Fibroblast of the aortic adventitia (primary cell): ENCODE measurements around the gene EIF2S3. TPM values are rescaled to one million over a fixed set of nuclear protein-coding genes. Genes with fewer than 3 reads are reported as not detected.
"Not testable (repeated sequence)": the region's sequence is repeated elsewhere in the genome, so short reads cannot be mapped to it uniquely, and the experiment has no call there.

ENCODE experiments used
- DNase-seq: peaks from one replicate; pipeline ENCODE4 v3.0.0-alpha.2; 2010; ENCODE audit warnings: low read depth
- H3K4me3 ChIP-seq: 2 replicates; pipeline ENCODE4 v1.5.1; 2011; ENCODE audit warnings: low read depth, mild to moderate bottlenecking, control low read depth, low read length, moderate library complexity
- total RNA-seq: library from RNA; depleted of rRNA; stranded (reverse); fragments of >200 nt; gene quantifications from 2 replicates; pipeline ENCODE4 v1.2.3, GENCODE V29; 2012; ENCODE audit warnings: low replicate concordance
- TF ChIP-seq, protein P1 (sequence below): IDR thresholded peaks from 2 replicates; pipeline ENCODE4 v1.5.1; 2011; ENCODE audit warnings: mild to moderate bottlenecking, low read length, control low read depth, inconsistent platforms; ENCODE audit not compliant: insufficient read depth

EIF2S3 gene
- total RNA-seq, 1 donor: 349 TPM

DNA sequence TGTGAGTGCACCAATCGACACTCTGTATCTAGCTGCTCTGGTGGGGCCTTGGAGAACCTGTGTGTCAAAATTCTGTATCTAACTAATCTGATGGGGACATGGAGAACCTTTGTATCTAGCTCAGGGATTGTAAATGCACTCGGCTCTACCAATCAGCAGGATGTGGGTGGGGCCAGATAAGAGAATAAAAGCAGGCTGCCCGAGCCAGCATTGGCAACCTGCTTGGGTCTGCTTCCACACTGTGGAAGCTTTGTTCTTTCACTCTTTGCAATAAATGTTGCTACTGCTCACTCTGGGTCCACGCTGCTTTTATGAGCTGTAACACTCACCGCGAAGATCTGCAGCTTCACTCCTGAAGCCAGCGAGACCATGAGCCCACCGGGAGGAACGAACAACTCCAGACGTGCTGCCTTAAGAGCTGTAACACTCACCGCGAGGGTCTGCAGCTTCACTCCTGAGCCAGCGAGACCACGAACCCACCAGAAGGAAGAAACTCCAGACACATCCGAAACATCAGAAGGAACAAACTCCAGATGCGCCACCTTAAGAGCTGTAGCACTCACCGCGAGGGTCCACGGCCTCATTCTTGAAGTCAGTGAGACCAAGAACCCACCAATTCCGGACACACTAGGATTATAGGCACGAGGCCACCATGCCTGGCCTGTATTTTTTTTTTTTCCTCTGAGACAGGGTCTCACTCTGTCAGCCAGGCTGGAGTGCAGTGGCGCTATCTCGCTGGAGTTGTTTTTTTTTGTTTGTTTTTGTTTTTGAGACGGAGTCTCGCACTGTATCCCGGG lies 4.0 kb upstream of the EIF2S3 start:
- not testable (repeated sequence) for DNase-seq, H3K4me3 ChIP-seq

DNA sequence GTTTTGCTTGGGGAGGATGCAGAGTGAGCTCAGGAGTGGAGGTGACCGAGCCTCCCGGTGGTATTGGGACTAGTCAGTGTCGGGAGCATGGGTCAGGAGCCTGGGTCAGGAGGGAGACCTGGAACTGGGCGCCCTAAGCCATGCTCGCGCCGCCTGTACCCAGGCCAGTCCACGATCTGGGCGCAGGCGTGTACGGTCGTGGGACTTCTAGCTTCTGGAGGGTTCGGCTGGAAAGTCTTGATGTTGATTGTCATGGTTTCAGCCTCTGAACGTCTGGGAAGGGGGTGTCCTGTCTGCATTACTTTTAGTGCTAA lies 244 bp downstream of the EIF2S3 start:
- no peak overlapping the region for H3K4me3 ChIP-seq
- DNase-seq: no peak
- TF ChIP-seq, protein P1, sequence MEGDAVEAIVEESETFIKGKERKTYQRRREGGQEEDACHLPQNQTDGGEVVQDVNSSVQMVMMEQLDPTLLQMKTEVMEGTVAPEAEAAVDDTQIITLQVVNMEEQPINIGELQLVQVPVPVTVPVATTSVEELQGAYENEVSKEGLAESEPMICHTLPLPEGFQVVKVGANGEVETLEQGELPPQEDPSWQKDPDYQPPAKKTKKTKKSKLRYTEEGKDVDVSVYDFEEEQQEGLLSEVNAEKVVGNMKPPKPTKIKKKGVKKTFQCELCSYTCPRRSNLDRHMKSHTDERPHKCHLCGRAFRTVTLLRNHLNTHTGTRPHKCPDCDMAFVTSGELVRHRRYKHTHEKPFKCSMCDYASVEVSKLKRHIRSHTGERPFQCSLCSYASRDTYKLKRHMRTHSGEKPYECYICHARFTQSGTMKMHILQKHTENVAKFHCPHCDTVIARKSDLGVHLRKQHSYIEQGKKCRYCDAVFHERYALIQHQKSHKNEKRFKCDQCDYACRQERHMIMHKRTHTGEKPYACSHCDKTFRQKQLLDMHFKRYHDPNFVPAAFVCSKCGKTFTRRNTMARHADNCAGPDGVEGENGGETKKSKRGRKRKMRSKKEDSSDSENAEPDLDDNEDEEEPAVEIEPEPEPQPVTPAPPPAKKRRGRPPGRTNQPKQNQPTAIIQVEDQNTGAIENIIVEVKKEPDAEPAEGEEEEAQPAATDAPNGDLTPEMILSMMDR: no peak

DNA sequence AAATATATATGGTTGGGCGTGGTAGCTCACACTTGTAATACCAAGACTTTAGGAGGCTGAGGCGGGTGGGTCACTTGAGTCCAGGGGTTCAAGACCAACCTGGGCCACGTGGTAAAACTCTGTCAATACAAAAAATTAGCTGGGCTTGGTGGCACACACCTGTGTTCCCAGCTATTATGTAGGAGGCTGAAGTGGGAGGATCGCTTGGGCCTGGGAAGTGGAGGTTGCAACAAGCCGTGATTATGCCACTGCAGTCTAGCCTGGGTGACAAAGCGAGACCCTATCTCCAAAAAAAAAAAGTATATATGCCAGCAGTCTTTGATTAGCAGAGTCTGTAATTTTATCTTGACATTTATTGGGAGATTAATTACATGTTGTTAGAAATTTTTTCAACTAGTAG lies 8.7 kb downstream of the EIF2S3 start:
- no peak overlapping the region for H3K4me3 ChIP-seq
- DNase-seq: no peak
- TF ChIP-seq, protein P1: no peak

DNA sequence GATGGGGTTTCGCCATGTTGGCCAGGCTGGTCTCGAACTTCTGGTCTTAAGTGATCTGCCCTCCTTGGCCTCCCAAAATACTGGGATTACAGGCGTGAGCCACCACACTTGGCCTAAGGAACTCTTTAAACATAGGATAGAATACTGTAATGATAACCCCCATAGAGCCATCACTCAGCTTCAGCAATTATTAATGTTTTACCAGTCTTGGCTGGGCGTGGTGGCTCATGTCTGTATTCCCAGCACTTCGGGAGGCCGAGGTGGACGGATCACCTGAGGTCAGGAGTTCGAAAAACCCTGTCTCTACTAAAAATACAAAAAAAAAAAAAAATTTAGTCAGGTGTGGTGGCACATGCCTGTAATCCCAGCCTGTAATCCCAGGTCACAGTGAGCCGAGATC lies 15.1 kb downstream of the EIF2S3 start:
- no peak for DNase-seq
- H3K4me3 ChIP-seq: no peak overlapping the region
- TF ChIP-seq, protein P1: no peak

DNA sequence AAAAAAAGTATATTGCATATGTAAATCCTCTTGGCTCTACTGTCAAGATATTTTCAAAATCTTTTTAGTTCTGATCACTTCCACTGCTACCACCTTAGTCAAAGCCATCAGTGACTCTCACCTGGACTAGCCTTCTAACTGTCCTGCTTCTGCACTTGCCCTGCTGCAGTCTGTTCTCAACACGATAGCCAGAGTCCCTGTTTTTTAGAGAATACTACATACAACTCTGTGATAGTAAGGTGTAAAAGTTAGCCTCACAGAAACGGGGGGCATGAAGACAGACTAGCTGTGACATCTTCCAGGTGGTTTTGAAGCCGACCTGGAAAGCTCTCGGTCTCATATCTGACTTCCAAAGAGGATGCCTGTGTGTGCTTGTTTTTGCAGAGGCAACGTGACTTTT lies 24.7 kb downstream of the EIF2S3 start:
- H3K4me3 ChIP-seq: no peak overlapping the region
- TF ChIP-seq, protein P1: no peak
- DNase-seq: no peak

DNA sequence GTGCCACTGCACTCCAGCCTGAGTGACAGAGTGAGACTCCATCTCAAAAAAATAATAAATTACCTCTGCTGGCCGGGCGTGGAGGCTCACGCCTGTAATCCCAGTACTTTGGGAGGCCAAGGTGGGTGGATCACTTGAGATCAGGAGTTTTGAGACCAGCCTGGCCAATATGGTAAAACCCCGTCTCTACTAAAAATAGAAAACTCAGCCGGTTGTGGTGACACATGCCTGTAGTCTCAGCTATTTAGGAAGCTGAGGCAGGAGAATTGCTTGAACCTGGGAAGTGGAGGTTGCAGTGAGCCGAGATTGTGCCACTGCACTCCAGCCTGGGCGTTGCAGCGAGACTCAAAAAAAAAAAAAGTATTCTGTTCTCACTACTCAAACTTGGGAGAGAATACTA lies 25.5 kb downstream of the EIF2S3 start:
- H3K4me3 ChIP-seq, DNase-seq: not testable (repeated sequence)

DNA sequence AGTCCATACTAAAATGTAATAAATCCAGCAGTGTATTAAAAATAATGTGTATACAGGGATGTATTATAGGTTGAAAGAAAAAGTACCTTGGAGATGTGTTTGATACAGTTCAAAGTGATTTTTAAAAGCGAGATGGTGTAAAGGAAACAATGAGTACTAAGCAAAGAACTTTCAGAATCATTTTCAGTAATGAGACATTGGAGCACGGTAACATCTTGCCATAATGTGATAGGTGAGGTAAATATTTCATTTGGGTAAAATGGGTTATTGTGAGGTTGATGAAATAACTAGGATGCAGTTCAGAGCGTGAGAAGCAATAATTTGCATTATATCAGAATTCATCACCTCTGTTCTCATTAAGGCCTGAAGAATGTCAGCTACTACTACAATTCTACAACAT lies 25.9 kb downstream of the EIF2S3 start:
- TF ChIP-seq, protein P1: no peak
- no peak for DNase-seq
- H3K4me3 ChIP-seq: no peak overlapping the region

DNA sequence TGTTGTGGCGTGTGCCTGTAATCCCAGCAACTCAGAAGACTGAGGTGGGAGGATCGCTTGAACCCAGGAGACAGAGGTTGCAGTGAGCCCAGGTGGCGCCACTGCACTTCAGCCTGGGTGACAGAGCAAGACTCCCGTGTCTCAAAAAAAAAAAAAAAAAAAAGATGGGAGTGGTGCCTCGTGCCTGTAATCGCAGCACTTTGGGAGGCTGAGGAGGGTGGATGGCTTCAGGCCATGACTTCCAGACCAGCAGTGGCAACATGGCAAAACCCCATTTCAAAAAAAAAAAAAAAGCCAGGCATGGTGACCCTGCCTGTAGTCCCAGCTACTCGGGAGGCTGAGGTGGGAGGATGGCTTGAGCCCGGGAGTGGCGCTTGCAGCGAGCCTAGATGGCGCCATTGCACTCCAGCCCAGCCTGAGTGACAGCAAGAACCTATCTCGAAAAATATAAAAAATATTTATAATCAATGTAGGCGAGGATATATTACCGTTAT lies 27.0 kb downstream of the EIF2S3 start:
- peak; percentile 72 for DNase-seq
- no peak overlapping the region for H3K4me3 ChIP-seq

More for the DNA sequence above, 27.0 kb downstream of the EIF2S3 start:
- TF ChIP-seq, protein P1: peak; percentile 60
